ENCODE data around the gene HNRNPA2B1.

DNA sequence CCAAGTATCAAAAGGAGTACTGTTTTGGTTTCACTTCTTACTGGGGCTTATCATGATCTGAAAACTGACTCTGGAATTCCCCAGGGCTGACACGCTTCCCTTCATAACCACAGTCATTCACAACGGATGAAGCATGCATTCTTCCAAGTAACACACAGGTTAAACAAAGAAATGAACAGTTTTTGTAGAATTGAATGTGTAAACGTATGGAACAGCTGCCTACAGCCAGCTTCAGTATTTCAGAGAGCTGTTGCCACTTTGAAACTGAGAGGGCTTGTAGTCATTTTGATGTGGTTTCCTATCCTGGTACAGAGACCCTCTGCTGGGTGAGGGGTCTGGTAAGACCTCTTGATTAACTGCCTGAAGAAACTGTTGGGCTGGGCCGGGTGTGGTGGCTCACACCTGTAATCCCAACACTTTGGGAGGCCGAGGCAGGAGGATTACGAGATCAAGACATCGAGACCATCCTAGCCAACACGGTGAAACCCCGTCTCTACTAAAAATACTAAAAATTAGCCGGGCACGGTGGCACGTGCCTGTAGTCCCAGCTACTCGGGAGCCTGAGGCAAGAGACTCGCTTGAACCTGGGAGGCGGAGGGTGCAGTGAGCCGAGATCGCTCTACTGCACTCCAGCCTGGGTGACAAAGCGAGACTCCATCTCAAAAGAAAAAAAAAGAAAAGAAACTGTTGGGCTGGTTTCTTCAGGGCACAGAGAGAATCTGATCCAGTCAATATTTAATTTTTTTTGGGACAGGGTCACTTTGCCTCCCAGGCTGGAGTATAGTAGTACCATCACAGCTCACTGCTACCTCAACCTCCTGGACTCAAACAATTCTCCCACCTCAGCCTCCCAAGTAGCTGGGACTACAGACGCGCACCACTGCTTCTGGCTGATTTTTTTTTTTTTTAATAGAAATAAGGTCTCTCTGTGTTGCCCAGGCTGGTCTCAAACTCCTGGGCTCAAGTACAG is 43.8 kb downstream of the HNRNPA2B1 start:
- no peak for TF ChIP-seq SP1 (IDR thresholded peaks at IDR 0.05)
- TF ChIP-seq HDGF (IDR thresholded peaks at IDR 0.05; ENCODE audit: borderline replicate concordance) = no peak
- no peak for TF ChIP-seq ARNT (IDR thresholded peaks at IDR 0.05)
- TF ChIP-seq L3MBTL2 (conservative IDR thresholded peaks at IDR 0.05) = no peak
- TF ChIP-seq FOXM1 (IDR thresholded peaks at IDR 0.05; ENCODE audit: borderline replicate concordance) = no peak
- no peak for TF ChIP-seq BHLHE40 (IDR thresholded peaks at IDR 0.05; ENCODE audit: borderline replicate concordance)
- TF ChIP-seq SUZ12 (IDR thresholded peaks at IDR 0.05) = no peak
- no peak for TF ChIP-seq TARDBP (IDR thresholded peaks at IDR 0.05)
- no peak for TF ChIP-seq ELF4 (IDR thresholded peaks at IDR 0.05)

All from HEK293T (cell line).